CD4-positive, alpha-beta T cell treated with Interleukin-1 beta for 1 hour (primary cell): ENCODE data around the gene TUBGCP5.

Source experiments
- DNase-seq, 2 donors: peaks; one replicate each; pipeline ENCODE4 v3.0.0-alpha.2; 2020 to 2022

Gene TUBGCP5

DNA sequence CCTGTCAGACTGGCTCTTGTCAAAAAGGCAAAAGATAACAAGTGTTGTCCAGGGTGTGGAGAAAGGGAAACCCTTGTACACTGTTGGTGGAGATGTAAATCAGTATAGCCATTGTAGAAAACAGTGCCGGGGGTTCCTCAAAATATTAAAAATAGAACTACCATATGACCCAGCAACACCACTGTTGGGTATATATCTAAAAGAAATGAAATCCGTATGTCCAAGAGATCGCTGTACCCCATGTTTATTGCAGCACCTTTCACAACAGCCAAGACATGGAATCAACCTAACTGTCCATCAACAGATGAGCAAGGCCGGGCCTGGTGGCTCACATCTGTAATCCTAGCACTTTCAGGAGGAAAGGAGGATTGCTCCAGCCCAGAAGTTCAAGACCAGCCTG, 65.4 kb downstream of the TUBGCP5 start:
- no peak for DNase-seq

GRCh38 chr15:22973286-22973685, 66.1 kb downstream of the TUBGCP5 start:
- no peak for DNase-seq

GRCh38 chr15:22969489-22969888, 69.9 kb downstream of the TUBGCP5 start:
- no peak for DNase-seq

DNA sequence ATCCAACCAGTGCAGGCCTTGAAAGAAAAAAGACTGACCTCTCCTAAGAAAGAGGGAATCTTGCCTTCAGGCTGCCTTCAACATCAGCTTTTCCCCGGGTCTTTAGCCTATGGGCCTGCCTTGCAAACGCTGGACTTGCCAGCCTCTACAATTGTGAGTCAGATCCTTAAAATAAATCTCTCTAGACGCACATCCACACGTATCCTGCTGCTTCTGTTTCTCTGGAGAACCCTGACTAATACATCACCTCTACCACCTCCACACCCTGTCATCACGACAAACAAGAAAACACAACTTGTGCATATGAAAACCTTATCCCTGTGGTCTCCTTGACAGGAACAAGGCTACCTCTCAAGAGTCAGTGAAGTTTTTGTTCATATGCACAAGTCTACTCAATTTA, 71.0 kb downstream of the TUBGCP5 start:
- DNase-seq = no peak

DNA sequence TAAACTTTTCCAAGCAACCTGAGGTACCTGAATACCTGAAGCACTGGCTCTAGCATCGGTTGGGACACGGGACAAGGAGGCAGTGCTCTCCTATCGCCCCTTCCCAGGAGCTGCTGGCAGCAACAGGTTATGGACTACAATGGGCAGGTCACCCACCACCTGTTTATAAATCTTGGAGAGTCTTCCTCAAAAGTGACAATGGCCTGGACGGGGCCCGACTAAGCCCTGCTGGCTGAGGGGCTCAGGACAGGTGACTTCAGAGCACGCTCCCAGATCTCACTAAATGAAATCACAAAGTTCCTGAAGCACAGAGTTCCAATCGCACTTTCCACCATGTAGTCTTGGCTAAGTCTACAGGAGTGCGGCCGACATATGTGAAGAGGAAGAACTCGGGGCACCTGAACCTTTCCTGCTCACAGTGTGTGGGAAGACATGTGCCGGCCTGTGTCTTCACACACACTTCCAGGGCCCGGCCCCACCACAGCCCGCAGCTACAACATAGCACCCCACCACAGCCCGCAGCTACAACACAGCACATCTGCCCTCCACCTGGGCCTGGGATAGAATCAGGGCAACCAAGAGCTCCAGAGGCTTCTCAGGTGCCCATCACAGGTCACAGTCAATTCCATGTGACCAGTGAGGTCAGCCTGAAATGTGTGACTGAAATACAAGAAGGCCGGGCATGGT, 72.1 kb downstream of the TUBGCP5 start:
- DNase-seq = no peak

DNA sequence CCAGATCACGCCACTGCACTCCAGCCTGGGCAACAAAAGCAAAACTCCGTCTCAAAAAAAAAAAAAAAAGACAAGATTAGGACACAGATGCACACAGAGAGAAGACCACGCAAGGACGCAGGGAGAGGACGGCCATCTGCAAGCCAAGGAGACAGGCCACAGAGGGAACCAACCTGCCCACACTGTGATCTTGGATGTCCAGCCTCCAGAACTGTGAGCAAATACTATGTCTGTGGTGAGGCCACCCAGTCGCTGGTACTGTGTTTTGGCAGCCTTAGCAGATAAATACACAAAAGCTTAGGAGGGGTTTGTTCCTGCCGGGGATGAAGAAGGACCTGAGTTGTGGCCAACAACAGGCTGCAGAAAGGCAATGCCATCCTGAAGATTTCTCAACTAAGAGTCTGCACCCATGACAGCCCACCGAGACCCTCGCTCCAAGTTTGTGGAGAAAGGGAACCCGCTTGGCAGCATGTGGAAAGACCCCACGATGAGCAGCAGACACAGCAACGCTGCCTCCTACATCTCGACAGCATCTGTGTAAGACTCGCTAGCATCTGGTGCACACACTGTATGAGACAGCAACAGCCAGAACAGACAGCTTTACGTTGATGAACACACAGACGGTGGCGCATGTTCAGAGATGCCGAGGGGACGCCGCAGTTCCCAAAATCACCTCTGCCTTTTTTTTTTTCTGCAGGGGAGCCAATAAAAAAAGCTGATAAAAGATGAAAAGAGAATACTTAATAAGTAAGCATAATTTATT, 72.9 kb downstream of the TUBGCP5 start:
- no peak for DNase-seq

DNA sequence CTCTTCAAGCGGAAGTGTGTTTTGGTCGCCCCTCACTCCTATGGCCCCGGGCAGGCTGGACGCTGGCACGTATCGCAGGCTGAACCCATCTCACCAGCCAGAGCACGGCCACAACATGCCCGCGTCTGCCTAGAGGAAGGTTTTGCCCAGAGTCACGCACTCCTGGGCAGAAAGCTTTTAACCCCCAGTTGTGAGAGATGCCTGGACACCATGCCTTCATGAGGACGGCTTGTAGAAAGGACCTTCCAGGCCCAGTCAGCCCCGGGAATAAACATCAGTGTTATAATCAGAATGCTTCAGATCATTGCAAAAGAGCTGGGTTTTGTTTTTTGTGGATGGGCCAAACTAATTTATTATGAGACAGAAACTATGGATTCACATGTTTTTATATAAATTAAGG, 75.7 kb downstream of the TUBGCP5 start:
- DNase-seq = no peak

DNA sequence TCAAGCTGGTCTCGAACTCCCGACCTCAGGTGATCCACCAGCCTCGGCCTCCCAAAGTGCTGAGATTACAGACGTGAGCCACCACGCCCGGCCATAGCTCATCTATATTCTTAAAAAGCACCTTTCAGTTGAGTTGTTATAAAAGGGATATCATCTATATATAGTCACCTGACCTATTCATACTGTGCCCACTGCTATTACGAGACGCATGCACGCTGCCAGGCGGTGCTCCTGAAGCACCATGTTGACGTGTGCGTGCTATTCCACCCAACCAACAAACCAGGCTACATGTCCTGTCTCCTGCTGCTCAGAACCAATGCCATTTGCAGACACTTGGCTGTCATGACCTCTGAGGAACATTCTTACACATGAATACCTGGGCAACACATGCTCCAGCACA, 76.8 kb downstream of the TUBGCP5 start:
- DNase-seq = no peak

DNA sequence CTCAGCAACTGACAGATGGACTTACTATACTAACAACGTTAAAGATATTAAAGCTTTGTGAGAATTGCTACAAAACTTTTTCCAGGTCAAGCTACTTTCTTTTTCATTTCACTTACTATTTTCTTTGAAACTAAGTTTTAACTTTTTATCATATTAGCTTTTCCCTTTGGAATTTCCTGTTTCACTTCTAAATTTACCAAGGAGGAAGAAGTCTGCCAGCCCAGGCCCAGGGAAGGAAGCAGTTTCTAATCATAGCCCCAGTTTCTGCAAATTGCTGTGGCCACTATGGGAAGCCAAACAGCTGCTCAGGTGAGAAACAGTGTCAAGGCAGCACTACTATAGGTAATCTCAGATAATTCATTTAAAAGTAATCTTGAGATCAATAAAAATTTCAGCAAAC, 77.6 kb downstream of the TUBGCP5 start:
- no peak for DNase-seq

GRCh38 chr15:22960556-22960955, 78.8 kb downstream of the TUBGCP5 start:
- DNase-seq = no peak

DNA sequence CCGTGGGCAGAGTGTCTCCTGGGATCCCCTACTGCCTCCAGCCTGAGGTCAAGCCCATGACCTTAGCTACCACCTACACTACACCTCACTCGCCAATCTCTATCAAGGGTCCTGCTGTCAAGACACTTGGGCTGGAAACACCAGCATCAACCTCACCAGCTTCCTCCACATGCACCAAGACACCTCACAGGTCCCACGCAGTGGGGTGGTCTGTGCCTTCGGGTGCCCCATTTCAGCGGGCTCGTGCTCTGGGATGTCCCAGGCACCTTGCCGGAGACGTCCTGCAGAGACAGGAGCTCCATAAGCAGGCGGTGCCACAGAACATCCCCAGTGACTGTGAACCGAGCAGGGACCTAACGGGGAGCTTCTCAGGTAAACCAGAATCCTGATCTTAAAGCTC, 79.2 kb downstream of the TUBGCP5 start:
- no peak for DNase-seq

GRCh38 chr15:22959321-22960101, 79.9 kb downstream of the TUBGCP5 start:
- DNase-seq = no peak

GRCh38 chr15:22958487-22959280, 80.7 kb downstream of the TUBGCP5 start:
- DNase-seq = no peak

DNA sequence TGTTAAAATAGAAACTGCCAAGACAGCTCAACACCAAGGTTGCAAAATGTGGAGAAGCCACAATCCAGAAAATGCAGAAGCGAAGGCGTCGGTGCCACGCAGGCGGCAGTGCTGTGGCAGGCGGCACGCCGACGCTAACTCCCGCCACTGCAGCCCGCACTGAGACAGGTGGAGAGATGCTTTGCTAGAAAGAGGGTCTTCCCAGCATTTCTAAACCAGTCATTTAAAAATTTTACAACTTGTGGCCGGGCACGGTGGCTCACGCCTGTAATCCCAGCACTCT, 82.5 kb downstream of the TUBGCP5 start:
- DNase-seq = no peak

DNA sequence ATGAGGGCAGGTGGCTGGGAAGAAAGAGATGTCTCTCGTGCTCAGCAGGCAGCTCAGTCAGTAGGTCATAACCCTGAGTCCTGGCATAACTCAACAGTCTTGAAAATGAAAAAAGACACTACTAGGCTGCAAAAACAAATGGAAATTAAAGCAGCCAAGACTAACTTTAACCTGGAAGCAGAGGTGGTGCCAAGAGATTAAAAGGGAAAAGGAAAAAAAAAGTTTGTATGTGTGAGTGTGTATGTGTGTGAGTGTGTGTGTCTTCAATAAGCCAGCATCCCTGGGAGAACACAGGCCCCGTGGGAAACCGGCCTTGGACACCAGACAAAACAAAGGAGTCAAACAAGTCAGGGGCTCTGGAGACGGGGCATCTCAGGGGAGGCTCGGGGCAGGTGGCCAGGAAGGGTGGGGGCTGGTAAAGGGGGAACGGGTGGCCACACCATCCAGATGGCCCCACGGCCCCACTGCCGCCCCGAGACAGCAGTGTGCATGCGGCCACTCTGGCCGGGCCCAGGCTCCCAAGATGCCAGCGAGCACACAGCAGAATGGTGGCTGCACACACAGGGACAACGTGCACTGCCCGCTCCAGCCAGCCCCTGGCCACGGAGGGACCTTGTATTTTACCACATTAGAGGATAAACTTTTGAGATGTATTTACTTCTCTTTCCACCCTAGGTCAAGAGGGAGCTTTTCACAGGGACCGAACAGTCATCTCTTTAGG, 83.0 kb downstream of the TUBGCP5 start:
- no peak for DNase-seq

DNA sequence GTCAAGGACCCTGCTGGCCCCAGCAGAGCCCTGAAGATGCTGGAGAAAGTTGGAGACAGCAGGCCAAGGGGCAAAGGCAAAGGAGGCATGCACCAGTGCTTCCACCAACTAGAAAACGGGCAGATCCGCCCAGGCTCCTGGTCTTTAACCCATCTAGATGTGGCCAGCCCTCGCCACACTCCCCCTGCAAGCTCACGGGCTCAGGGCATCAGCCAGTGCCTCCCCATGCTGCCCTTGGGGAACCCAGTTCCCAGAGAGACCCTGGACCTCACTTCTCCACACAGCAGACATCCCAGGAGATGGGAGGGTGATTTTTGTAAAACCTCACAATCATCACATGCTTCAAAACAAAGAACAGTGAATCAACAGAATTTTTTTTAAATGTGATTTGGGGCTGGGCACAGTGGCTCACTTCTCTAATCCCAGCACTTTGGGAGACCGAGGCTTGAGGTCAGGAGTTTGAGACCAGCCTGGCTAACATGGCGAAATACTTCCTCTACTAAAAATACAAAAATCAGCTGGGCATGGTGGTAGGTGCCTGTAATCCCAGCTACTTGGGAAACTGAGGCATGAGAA, 83.7 kb downstream of the TUBGCP5 start:
- no peak for DNase-seq

GRCh38 chr15:22954798-22955543, 84.4 kb downstream of the TUBGCP5 start:
- no peak for DNase-seq

DNA sequence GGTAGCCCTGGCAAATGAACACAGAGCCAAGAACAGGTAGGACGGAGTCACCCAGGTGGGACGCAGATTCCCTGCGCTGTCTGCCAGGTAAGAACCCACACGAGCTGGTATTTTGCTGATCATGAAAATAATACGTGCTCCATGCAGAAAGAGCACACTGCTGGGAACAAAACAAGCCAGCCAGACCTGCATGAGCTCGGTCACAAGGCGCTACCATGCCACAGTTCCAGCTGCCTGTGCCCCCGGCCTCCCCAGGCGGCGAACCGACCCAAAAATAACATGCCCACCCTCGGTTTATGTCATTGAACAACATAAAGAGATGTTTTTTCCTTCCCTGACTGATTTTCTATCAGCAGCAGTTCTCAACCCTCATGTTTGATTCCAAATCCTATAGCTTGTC, 85.0 kb downstream of the TUBGCP5 start:
- no peak for DNase-seq

- no peak for DNase-seq
Measured at GRCh38 chr15:22952796-22953579, 86.4 kb downstream of the TUBGCP5 start.
